GM19193 (cell line): Measurements from ENCODE around the gene FBXO21.

Experiments
- POLR2A ChIP-seq: IDR thresholded peaks from 4 replicates; pipeline ENCODE4 v1.6.1; 2011; ENCODE audit not compliant: insufficient read depth, insufficient read length; ENCODE audit errors: extremely low read depth

Gene FBXO21

GRCh38 chr12:117152793-117153775 is 37.2 kb downstream of the FBXO21 start:
- TF ChIP-seq POLR2A = no peak

- TF ChIP-seq POLR2A = no peak
Measured at GRCh38 chr12:117151403-117152031, 38.8 kb downstream of the FBXO21 start.

GRCh38 chr12:117149431-117149830 is 40.8 kb downstream of the FBXO21 start:
- no peak for TF ChIP-seq POLR2A

GRCh38 chr12:117148642-117149041 is 41.6 kb downstream of the FBXO21 start:
- TF ChIP-seq POLR2A = no peak

GRCh38 chr12:117147639-117148038 is 42.6 kb downstream of the FBXO21 start:
- no peak for TF ChIP-seq POLR2A

- no peak for TF ChIP-seq POLR2A
Measured at GRCh38 chr12:117145597-117146154, 44.6 kb downstream of the FBXO21 start.

GRCh38 chr12:117144599-117144998 is 45.7 kb downstream of the FBXO21 start:
- no peak for TF ChIP-seq POLR2A

GRCh38 chr12:117143008-117143532 is 47.2 kb downstream of the FBXO21 start:
- no peak for TF ChIP-seq POLR2A

GRCh38 chr12:117142094-117142493 is 48.2 kb downstream of the FBXO21 start:
- TF ChIP-seq POLR2A = no peak

- TF ChIP-seq POLR2A = no peak
Measured at GRCh38 chr12:117141097-117141898, 49.0 kb downstream of the FBXO21 start.

GRCh38 chr12:117140397-117141096 is 49.7 kb downstream of the FBXO21 start:
- TF ChIP-seq POLR2A = no peak

GRCh38 chr12:117139025-117139717 is 51.1 kb downstream of the FBXO21 start:
- TF ChIP-seq POLR2A = no peak

GRCh38 chr12:117134721-117135120 is 55.5 kb downstream of the FBXO21 start:
- TF ChIP-seq POLR2A = no peak

GRCh38 chr12:117134059-117134458 is 56.2 kb downstream of the FBXO21 start:
- TF ChIP-seq POLR2A = no peak

- TF ChIP-seq POLR2A = no peak
Measured at GRCh38 chr12:117130801-117131200, 59.5 kb downstream of the FBXO21 start.
